CD4-positive, alpha-beta T cell treated with Interleukin-4 for 1 hour (primary cell): ENCODE results near the gene TSPO.

Experiments used
- DNase-seq, 2 donors: peaks; one replicate each; pipeline ENCODE4 v3.0.0-alpha.2; 2020 to 2022

TSPO gene

GRCh38 chr22:43179911-43180195, 28.5 kb downstream of the TSPO start:
- DNase-seq: no peak

GRCh38 chr22:43180670-43181069, 29.3 kb downstream of the TSPO start:
- DNase-seq: no peak

- DNase-seq: no peak
Observed at GRCh38 chr22:43181321-43182076, 30.1 kb downstream of the TSPO start.

GRCh38 chr22:43182118-43182517, 30.8 kb downstream of the TSPO start:
- DNase-seq: no peak

GRCh38 chr22:43182726-43183125, 31.4 kb downstream of the TSPO start:
- no peak for DNase-seq

- no peak for DNase-seq
Observed at GRCh38 chr22:43183496-43184277, 32.3 kb downstream of the TSPO start.

GRCh38 chr22:43185860-43186261, 34.5 kb downstream of the TSPO start:
- no peak for DNase-seq

GRCh38 chr22:43186272-43187170, 35.2 kb downstream of the TSPO start, which contains the start of gene TTLL12:
TSS of gene TTLL12 (minus strand) at chr22:43187134. CDS start at chr22:43187069, 65 bp downstream.
- peak; percentile 58 to 61 for DNase-seq

- peak; percentile 97 for DNase-seq
Observed at GRCh38 chr22:43187171-43188099, 36.1 kb downstream of the TSPO start.

GRCh38 chr22:43188829-43189545, 37.6 kb downstream of the TSPO start:
- DNase-seq: no peak

- no peak for DNase-seq
Observed at GRCh38 chr22:43191831-43192230, 40.5 kb downstream of the TSPO start.

- no peak for DNase-seq
Observed at GRCh38 chr22:43197271-43197941, 46.0 kb downstream of the TSPO start.

GRCh38 chr22:43198126-43198525, 46.8 kb downstream of the TSPO start:
- no peak for DNase-seq

GRCh38 chr22:43198936-43199335, 47.6 kb downstream of the TSPO start:
- no peak for DNase-seq

GRCh38 chr22:43199541-43199940, 48.2 kb downstream of the TSPO start:
- no peak for DNase-seq

GRCh38 chr22:43200031-43200430, 48.7 kb downstream of the TSPO start:
- DNase-seq: no peak

GRCh38 chr22:43200555-43200954, 49.2 kb downstream of the TSPO start:
- no peak for DNase-seq

- no peak for DNase-seq
Observed at GRCh38 chr22:43201486-43202219, 50.3 kb downstream of the TSPO start.

GRCh38 chr22:43202326-43202725, 51.0 kb downstream of the TSPO start:
- no peak for DNase-seq

GRCh38 chr22:43202756-43203410, 51.5 kb downstream of the TSPO start:
- no peak for DNase-seq
